ENCODE data around the gene PLXNA4.

- TF ChIP-seq CTCF (IDR thresholded peaks at IDR 0.05) (no peak), POLR2AphosphoS5 (IDR thresholded peaks at IDR 0.05) (no peak)
Measured at GRCh38 chr7:132137681-132138080, 438.6 kb downstream of the PLXNA4 start.

All from gastroesophageal sphincter (tissue), 3 donors.